AG04450 (cell line): Measurements from ENCODE around the gene DPP10. TPM values are rescaled to one million over a fixed set of nuclear protein-coding genes. Genes with fewer than 3 reads are reported as not detected.

Source experiments
- CTCF ChIA-PET: fragments of 300-600, 350-600 bp; formaldehyde crosslinking; extraction: SDS; loops from one replicate; lab custom pipeline; 2022; ENCODE audit warnings: antibody characterized with exemption, inconsistent platforms; lab: Charles Lee
- POLR2A ChIA-PET: fragments of 350-600 bp; formaldehyde crosslinking; extraction: SDS; loops from one replicate; lab custom pipeline; 2021; ENCODE audit warnings: antibody characterized with exemption, inconsistent platforms; lab: Yijun Ruan, JAX
- DNase-seq: peaks from one replicate; pipeline ENCODE4 v3.0.0-alpha.2; 2011; ENCODE audit warnings: low read depth, low spot score
- H3K27ac ChIP-seq: one replicate; pipeline ENCODE4 v1.5.1; 2012; ENCODE audit warnings: low read depth, low read length, control low read depth
- H3K27me3 ChIP-seq: one replicate; pipeline ENCODE4 v1.6.0; 2012; ENCODE audit warnings: low read length; ENCODE audit not compliant: control insufficient read depth, insufficient read depth
- H3K4me3 ChIP-seq: 2 replicates; pipeline ENCODE4 v1.5.1; 2011; ENCODE audit warnings: mild to moderate bottlenecking, low read depth, low read length, control low read depth
- H3K9me3 ChIP-seq: 2 replicates; pipeline ENCODE4 v1.5.1; 2012; ENCODE audit warnings: low read length; ENCODE audit not compliant: control insufficient read depth, insufficient read depth
- polyA plus RNA-seq: library from polyadenylated mRNA; depleted of rRNA; stranded (reverse); fragments of >200 nt; gene quantifications from 2 replicates; pipeline ENCODE4 v1.2.3, GENCODE V29; 2011
- TF ChIP-seq, protein P1 (sequence below): IDR thresholded peaks from 2 replicates; pipeline ENCODE4 v1.5.1; 2011; ENCODE audit warnings: low read depth, low read length, control low read depth, inconsistent platforms

The DPP10 gene
- polyA plus RNA-seq, 1 experiment = not detected

- Histone ChIP-seq H3K27ac (no peak overlapping the region), H3K4me3 (no peak overlapping the region), H3K9me3 (peaks cover 8% of the 10 kb centered on the region), H3K27me3 (no peaks in the 10 kb centered on the region)
- CTCF ChIA-PET = no interaction called here
- POLR2A ChIA-PET = no interaction called here
- TF ChIP-seq, protein P1, sequence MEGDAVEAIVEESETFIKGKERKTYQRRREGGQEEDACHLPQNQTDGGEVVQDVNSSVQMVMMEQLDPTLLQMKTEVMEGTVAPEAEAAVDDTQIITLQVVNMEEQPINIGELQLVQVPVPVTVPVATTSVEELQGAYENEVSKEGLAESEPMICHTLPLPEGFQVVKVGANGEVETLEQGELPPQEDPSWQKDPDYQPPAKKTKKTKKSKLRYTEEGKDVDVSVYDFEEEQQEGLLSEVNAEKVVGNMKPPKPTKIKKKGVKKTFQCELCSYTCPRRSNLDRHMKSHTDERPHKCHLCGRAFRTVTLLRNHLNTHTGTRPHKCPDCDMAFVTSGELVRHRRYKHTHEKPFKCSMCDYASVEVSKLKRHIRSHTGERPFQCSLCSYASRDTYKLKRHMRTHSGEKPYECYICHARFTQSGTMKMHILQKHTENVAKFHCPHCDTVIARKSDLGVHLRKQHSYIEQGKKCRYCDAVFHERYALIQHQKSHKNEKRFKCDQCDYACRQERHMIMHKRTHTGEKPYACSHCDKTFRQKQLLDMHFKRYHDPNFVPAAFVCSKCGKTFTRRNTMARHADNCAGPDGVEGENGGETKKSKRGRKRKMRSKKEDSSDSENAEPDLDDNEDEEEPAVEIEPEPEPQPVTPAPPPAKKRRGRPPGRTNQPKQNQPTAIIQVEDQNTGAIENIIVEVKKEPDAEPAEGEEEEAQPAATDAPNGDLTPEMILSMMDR = no peak
- no peak for DNase-seq
Observed at GRCh38 chr2:115596659-115597375, 1154.4 kb downstream of the DPP10 start.

GRCh38 chr2:115603285-115603684 is 1160.8 kb downstream of the DPP10 start:
- DNase-seq = no peak
- Histone ChIP-seq H3K4me3 (no peak overlapping the region), H3K9me3 (peaks cover 3% of the 10 kb centered on the region), H3K27ac (no peak overlapping the region), H3K27me3 (no peaks in the 10 kb centered on the region)
- ChIA-PET CTCF (no interaction called here), POLR2A (no interaction called here)
- TF ChIP-seq, protein P1 = no peak

DNA sequence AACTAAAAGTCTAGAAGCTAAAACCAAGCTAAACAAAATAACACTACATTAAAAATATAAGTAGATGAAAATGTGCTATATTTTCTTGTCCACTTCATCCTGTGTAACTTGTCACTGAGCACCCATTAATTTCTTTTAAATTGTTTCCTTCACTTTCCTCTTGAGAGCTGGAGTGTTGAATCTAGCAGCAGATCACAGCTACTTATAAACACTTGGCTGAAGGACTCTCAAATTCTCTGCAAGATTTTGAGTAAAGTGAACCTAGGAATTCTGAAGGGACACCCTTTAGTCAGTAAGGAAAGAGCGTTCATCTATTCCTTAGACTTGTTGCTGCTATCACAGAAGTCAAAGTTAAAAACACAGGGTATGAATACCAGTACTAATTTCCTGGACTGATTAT is 1163.9 kb downstream of the DPP10 start:
- TF ChIP-seq, protein P1 = no peak
- POLR2A ChIA-PET = no interaction called here
- CTCF ChIA-PET = no interaction called here
- Histone ChIP-seq H3K27ac (no peak overlapping the region), H3K27me3 (no peaks in the 10 kb centered on the region), H3K4me3 (no peak overlapping the region), H3K9me3 (peaks cover 3% of the 10 kb centered on the region)
- DNase-seq = no peak

- peaks cover 4% of the 10 kb centered on the region for H3K9me3 ChIP-seq
- CTCF ChIA-PET = no interaction called here
- H3K4me3 ChIP-seq = no peak overlapping the region
Observed at GRCh38 chr2:115609978-115610377, 1167.5 kb downstream of the DPP10 start.

GRCh38 chr2:115610888-115611287 is 1168.4 kb downstream of the DPP10 start:
- TF ChIP-seq, protein P1 = no peak
- CTCF ChIA-PET = no interaction called here
- no peak for DNase-seq

More at GRCh38 chr2:115609978-115610377, 1167.5 kb downstream of the DPP10 start:
- Histone ChIP-seq H3K27ac (no peak overlapping the region), H3K27me3 (no peaks in the 10 kb centered on the region)
- TF ChIP-seq, protein P1 = no peak
- POLR2A ChIA-PET = no interaction called here
- DNase-seq = no peak

More at GRCh38 chr2:115610888-115611287, 1168.4 kb downstream of the DPP10 start:
- POLR2A ChIA-PET = no interaction called here
- H3K4me3 ChIP-seq = no peak overlapping the region
- no peak overlapping the region for H3K27ac ChIP-seq
- H3K9me3 ChIP-seq = peaks cover 4% of the 10 kb centered on the region
- no peaks in the 10 kb centered on the region for H3K27me3 ChIP-seq
